WTC11 (cell line): ENCODE measurements around the gene TUBGCP2. TPM values are rescaled to one million over a fixed set of nuclear protein-coding genes. Genes with fewer than 3 reads are reported as not detected.
A peak's percentile ranks its signal among the peaks of the same experiment; 100 is the strongest.

Experiments
- ATAC-seq: fragments of 200-7000 bp; cut with Tn5 transposase; 2 replicates; pipeline ENCODE4 v1.10.0; 2021; ENCODE audit warnings: mild to moderate bottlenecking, moderate library complexity
- CTCF ChIA-PET: fragments of 300-600 bp; sonication (Branson Sonifier 250); formaldehyde crosslinking; loops from one replicate; lab custom pipeline; 2021; ENCODE audit warnings: antibody characterized with exemption; lab: Charles Lee
- POLR2A ChIA-PET: fragments of 350-600 bp; sonication (Branson Sonifier 250); formaldehyde crosslinking; loops from one replicate; lab custom pipeline; 2021; ENCODE audit warnings: antibody characterized with exemption; lab: Charles Lee
- DNase-seq: peaks from one replicate; pipeline ENCODE4 v3.0.0; 2021; ENCODE audit warnings: low spot score
- H3K27ac Mint-ChIP-seq: 2 replicates; pipeline ENCODE4 v1.8.0; 2021; ENCODE audit warnings: mixed read lengths
- H3K27me3 Mint-ChIP-seq: 2 replicates; pipeline ENCODE4 v1.8.0; 2021; ENCODE audit warnings: low read depth, mild to moderate bottlenecking, moderate library complexity, mixed read lengths
- H3K36me3 Mint-ChIP-seq: 2 replicates; pipeline ENCODE4 v1.8.0; 2021; ENCODE audit warnings: mixed read lengths
- H3K4me1 Mint-ChIP-seq: 2 replicates; pipeline ENCODE4 v1.8.0; 2022; ENCODE audit warnings: mixed read lengths
- H3K4me3 Mint-ChIP-seq: 2 replicates; pipeline ENCODE4 v1.8.0; 2021; ENCODE audit warnings: mild to moderate bottlenecking, moderate library complexity, mixed read lengths
- H3K9me3 Mint-ChIP-seq: 2 replicates; pipeline ENCODE4 v1.8.0; 2021; ENCODE audit warnings: mixed read lengths
- CBFB ChIP-seq: sonication (generic); formaldehyde crosslinking; IDR thresholded peaks from 2 replicates; pipeline ENCODE4 v1.8.1; 2022; ENCODE audit warnings: mild to moderate bottlenecking, low read depth, missing genetic modification reagents
- CREM ChIP-seq: sonication (generic); formaldehyde crosslinking; IDR thresholded peaks from 2 replicates; pipeline ENCODE4 v1.8.1; 2022; ENCODE audit warnings: mild to moderate bottlenecking, missing genetic modification reagents, moderate library complexity
- FOXP1 ChIP-seq: sonication (generic); formaldehyde crosslinking; IDR thresholded peaks from 2 replicates; pipeline ENCODE4 v1.8.0; 2022; ENCODE audit warnings: missing genetic modification reagents, mild to moderate bottlenecking, moderate library complexity, borderline replicate concordance
- GABPB1 ChIP-seq: sonication (generic); formaldehyde crosslinking; IDR thresholded peaks from 2 replicates; pipeline ENCODE4 v1.8.1; 2023; ENCODE audit warnings: mild to moderate bottlenecking, missing genetic modification reagents
- HMGA2 ChIP-seq: fragments of 250-450 bp; sonication (Bioruptor Pico); IDR thresholded peaks from 2 replicates; pipeline ENCODE4 v1.4.0; 2021; ENCODE audit warnings: mild to moderate bottlenecking, moderate library complexity
- IRF2 ChIP-seq: sonication (generic); formaldehyde crosslinking; IDR thresholded peaks from 2 replicates; pipeline ENCODE4 v1.8.0; 2022; ENCODE audit warnings: low read depth, missing genetic modification reagents, borderline replicate concordance
- KAT7 ChIP-seq: sonication (generic); formaldehyde crosslinking; IDR thresholded peaks from 2 replicates; pipeline ENCODE4 v1.8.1; 2023; ENCODE audit warnings: missing genetic modification reagents, mild to moderate bottlenecking, borderline replicate concordance
- NR2C2 ChIP-seq: sonication (generic); formaldehyde crosslinking; IDR thresholded peaks from 2 replicates; pipeline ENCODE4 v1.8.0; 2022; ENCODE audit warnings: mild to moderate bottlenecking, missing genetic modification reagents
- NR3C1 ChIP-seq: sonication (generic); formaldehyde crosslinking; conservative IDR thresholded peaks from 2 replicates; pipeline ENCODE4 v1.8.1; 2023; ENCODE audit warnings: low read depth, mild to moderate bottlenecking, missing genetic modification reagents
- RELA ChIP-seq: sonication (generic); formaldehyde crosslinking; IDR thresholded peaks from 2 replicates; pipeline ENCODE4 v1.8.1; 2022; ENCODE audit warnings: missing genetic modification reagents, mild to moderate bottlenecking, borderline replicate concordance
- RORB ChIP-seq: fragments of 250-450 bp; sonication (Bioruptor Pico); IDR thresholded peaks from 2 replicates; pipeline ENCODE4 v1.9.0; 2021; ENCODE audit warnings: mild to moderate bottlenecking
- ZBTB21 ChIP-seq: sonication (generic); formaldehyde crosslinking; IDR thresholded peaks from 2 replicates; pipeline ENCODE4 v1.8.1; 2023; ENCODE audit warnings: mild to moderate bottlenecking, missing genetic modification reagents, borderline replicate concordance
- ZNF138 ChIP-seq: sonication (generic); formaldehyde crosslinking; conservative IDR thresholded peaks from 2 replicates; pipeline ENCODE4 v1.8.1; 2022; ENCODE audit warnings: mild to moderate bottlenecking, moderate library complexity, missing genetic modification reagents
- ZNF423 ChIP-seq: fragments of 250-450 bp; sonication (Bioruptor Pico); IDR thresholded peaks from 2 replicates; pipeline ENCODE4 v2.1.2; 2022; ENCODE audit warnings: mild to moderate bottlenecking, moderate library complexity
- total RNA-seq: library from RNA; stranded (reverse); gene quantifications from 3 replicates; pipeline ENCODE4 v1.2.3, GENCODE V29; 2021
- TF ChIP-seq, protein P1 (sequence below): sonication (generic); formaldehyde crosslinking; IDR thresholded peaks from 2 replicates; pipeline ENCODE4 v1.8.1; 2022; ENCODE audit warnings: mild to moderate bottlenecking, moderate library complexity, missing genetic modification reagents
- TF ChIP-seq, protein P2 (sequence below): fragments of 250-450 bp; sonication (Bioruptor Pico); IDR thresholded peaks from 2 replicates; pipeline ENCODE4 v1.9.0; 2021; ENCODE audit warnings: mild to moderate bottlenecking, borderline replicate concordance
- TF ChIP-seq, protein P3 (sequence below): fragments of 250-450 bp; sonication (Bioruptor Pico); IDR thresholded peaks from 2 replicates; pipeline ENCODE4 v1.9.0; 2021; ENCODE audit warnings: mild to moderate bottlenecking

The TUBGCP2 gene
- total RNA-seq, 1 experiment from 2014 or later, result 62.5 TPM

DNA sequence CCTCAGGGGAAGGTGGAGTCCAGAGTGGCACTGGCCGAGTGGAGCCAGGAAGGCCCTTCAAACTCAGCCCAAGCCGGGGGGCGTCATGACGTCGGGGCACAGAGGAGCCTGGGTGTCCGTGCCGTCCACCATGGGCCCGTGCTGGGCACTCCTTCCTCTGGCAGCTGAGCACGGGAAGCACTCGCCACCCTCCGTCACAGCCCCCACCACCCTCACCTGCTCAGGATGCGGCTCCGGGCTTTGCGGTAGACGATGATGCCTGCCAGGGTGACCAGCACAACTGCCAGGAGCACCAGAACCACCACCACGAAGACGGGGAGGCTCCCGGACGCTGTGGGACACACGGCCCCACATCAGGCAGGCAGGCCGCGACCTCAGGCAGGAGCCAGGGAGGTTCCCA lies 40.1 kb downstream of the TUBGCP2 start:
- TF ChIP-seq, protein P1, sequence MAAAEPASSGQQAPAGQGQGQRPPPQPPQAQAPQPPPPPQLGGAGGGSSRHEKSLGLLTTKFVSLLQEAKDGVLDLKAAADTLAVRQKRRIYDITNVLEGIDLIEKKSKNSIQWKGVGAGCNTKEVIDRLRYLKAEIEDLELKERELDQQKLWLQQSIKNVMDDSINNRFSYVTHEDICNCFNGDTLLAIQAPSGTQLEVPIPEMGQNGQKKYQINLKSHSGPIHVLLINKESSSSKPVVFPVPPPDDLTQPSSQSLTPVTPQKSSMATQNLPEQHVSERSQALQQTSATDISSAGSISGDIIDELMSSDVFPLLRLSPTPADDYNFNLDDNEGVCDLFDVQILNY (CRISPR knock-in tag), result no peak
- 0 out of 2 replicates have a peak, but pooled peaks have one; percentile 0 for TF ChIP-seq FOXP1
- Mint-ChIP-seq H3K36me3 (no peaks in the 10 kb centered on the region), H3K9me3 (no peaks in the 10 kb centered on the region), H3K4me1 (no peaks in the 10 kb centered on the region), H3K27ac (no peak overlapping the region), H3K27me3 (peaks cover 6% of the 10 kb centered on the region; the same call in 1 of the 2 replicates), H3K4me3 (no peak overlapping the region)
- ATAC-seq (no peak), DNase-seq (no peak)
- ChIA-PET CTCF (interaction anchor here (2.0 kb wide), 1 partner anchor 22 kb away, joined by 20 read pairs; no protein-coding TSS in a partner anchor), POLR2A (no interaction called here)

DNA sequence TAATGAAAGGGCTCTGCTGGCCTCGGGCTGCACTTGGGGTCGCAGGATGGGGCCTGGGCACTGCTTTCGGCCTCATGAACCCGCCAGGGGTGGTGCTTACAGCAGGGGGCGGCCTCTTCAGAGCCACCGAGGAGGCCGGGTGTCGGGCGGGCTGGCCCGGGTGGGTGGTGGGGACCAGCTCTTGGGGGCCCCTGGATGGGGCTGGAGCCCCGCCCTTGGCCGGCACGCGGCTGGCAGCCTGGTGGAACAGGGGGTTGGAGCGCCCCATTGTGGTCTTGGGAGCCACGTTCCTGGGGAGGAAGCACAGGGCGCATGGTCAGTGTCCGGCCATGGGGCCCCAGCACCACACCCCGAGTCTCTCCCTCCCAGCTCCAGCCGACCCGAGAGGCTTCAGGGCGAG lies 40.8 kb downstream of the TUBGCP2 start:
- ATAC-seq (peak; percentile 49), DNase-seq (peak; percentile 44)
- POLR2A ChIA-PET, result no interaction called here
- H3K4me3 Mint-ChIP-seq, result no peak overlapping the region
- H3K9me3 Mint-ChIP-seq, result no peaks in the 10 kb centered on the region
- TF ChIP-seq HMGA2 (CRISPR knock-in tag) (no peak), FOXP1 (peak; percentile 41; the same call in 1 of the 2 replicates)
- H3K27ac Mint-ChIP-seq, result no peak overlapping the region
- peaks cover 13% of the 10 kb centered on the region for H3K27me3 Mint-ChIP-seq
- CTCF ChIA-PET, result interaction anchor here (1.0 to 2.0 kb wide), 8 partner anchors 8 to 124 kb away, joined by 3 to 20 read pairs (median 6); partner anchors contain the start of gene ADAM8
- H3K4me1 Mint-ChIP-seq, result no peaks in the 10 kb centered on the region
- no peaks in the 10 kb centered on the region for H3K36me3 Mint-ChIP-seq

DNA sequence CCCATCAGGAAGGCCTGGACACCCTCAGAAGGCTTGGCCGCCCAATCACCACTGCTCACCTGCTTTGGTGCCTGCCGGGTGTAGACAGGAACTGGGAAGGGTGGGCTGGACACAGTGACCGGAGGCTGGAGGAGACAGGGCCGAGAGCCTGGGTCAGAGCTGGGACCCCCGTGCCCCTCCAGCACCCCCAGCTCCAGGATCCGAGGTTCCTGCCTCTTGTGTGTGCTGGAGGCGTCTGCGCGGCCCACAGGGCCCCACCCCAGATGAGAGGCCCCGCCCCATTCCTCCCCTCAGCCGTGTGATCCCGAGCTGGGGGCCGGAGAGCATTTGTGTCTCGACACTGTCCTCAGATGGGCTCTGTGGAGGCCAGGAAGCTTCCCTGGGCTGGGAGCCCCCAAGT lies 41.4 kb downstream of the TUBGCP2 start:
- Mint-ChIP-seq H3K4me1 (no peaks in the 10 kb centered on the region), H3K9me3 (no peaks in the 10 kb centered on the region), H3K27me3 (peaks cover 19% of the 10 kb centered on the region), H3K27ac (no peak overlapping the region), H3K36me3 (no peaks in the 10 kb centered on the region), H3K4me3 (no peak overlapping the region)
- POLR2A ChIA-PET, result interaction anchor here (1.1 kb wide), 1 partner anchor 20 kb away, joined by 3 read pairs; no protein-coding TSS in a partner anchor
- CTCF ChIA-PET, result interaction anchor here (1.0 to 2.0 kb wide), 9 partner anchors 9 to 124 kb away, joined by 3 to 20 read pairs (median 5); partner anchors contain the start of gene ADAM8
- TF ChIP-seq, protein P2, sequence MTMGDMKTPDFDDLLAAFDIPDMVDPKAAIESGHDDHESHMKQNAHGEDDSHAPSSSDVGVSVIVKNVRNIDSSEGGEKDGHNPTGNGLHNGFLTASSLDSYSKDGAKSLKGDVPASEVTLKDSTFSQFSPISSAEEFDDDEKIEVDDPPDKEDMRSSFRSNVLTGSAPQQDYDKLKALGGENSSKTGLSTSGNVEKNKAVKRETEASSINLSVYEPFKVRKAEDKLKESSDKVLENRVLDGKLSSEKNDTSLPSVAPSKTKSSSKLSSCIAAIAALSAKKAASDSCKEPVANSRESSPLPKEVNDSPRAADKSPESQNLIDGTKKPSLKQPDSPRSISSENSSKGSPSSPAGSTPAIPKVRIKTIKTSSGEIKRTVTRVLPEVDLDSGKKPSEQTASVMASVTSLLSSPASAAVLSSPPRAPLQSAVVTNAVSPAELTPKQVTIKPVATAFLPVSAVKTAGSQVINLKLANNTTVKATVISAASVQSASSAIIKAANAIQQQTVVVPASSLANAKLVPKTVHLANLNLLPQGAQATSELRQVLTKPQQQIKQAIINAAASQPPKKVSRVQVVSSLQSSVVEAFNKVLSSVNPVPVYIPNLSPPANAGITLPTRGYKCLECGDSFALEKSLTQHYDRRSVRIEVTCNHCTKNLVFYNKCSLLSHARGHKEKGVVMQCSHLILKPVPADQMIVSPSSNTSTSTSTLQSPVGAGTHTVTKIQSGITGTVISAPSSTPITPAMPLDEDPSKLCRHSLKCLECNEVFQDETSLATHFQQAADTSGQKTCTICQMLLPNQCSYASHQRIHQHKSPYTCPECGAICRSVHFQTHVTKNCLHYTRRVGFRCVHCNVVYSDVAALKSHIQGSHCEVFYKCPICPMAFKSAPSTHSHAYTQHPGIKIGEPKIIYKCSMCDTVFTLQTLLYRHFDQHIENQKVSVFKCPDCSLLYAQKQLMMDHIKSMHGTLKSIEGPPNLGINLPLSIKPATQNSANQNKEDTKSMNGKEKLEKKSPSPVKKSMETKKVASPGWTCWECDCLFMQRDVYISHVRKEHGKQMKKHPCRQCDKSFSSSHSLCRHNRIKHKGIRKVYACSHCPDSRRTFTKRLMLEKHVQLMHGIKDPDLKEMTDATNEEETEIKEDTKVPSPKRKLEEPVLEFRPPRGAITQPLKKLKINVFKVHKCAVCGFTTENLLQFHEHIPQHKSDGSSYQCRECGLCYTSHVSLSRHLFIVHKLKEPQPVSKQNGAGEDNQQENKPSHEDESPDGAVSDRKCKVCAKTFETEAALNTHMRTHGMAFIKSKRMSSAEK (CRISPR knock-in tag), result no peak
- TF ChIP-seq ZBTB21 (CRISPR knock-in tag), result no peak
- no peak for TF ChIP-seq KAT7 (CRISPR knock-in tag)
- no peak for TF ChIP-seq ZNF423 (CRISPR knock-in tag)
- TF ChIP-seq NR2C2 (CRISPR knock-in tag), result no peak
- TF ChIP-seq NR3C1 (CRISPR knock-in tag), result no peak
- TF ChIP-seq GABPB1, result no peak
- TF ChIP-seq CBFB (CRISPR knock-in tag), result no peak
- TF ChIP-seq, protein P3, sequence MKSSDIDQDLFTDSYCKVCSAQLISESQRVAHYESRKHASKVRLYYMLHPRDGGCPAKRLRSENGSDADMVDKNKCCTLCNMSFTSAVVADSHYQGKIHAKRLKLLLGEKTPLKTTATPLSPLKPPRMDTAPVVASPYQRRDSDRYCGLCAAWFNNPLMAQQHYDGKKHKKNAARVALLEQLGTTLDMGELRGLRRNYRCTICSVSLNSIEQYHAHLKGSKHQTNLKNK (CRISPR knock-in tag), result no peak
- TF ChIP-seq RORB (CRISPR knock-in tag), result no peak
- TF ChIP-seq RELA (CRISPR knock-in tag), result no peak
- no peak for TF ChIP-seq ZNF138 (CRISPR knock-in tag)
- TF ChIP-seq, protein P1 (CRISPR knock-in tag), result no peak
- no peak for TF ChIP-seq CREM (CRISPR knock-in tag)
- no peak for TF ChIP-seq IRF2 (CRISPR knock-in tag)
- ATAC-seq (peak; percentile 27), DNase-seq (no peak)
